GM21529 (cell line): ENCODE results near the gene MAGT1.
A peak's percentile ranks its signal among the peaks of the same experiment; 100 is the strongest.
"Not testable (repeated sequence)": the region's sequence is repeated elsewhere in the genome, so short reads cannot be mapped to it uniquely, and the experiment has no call there.

Source experiments
- ATAC-seq: cut with Tn5 transposase; IDR thresholded peaks from one replicate; pipeline ENCODE4 v1.9.1; 2021; ENCODE audit not compliant: unreplicated experiment

The MAGT1 gene

GRCh38 chrX:77875372-77875771 is 19.9 kb downstream of the MAGT1 start:
- no peak for ATAC-seq

- not testable (repeated sequence) for ATAC-seq
Observed at GRCh38 chrX:77831544-77831943, 63.7 kb downstream of the MAGT1 start.

GRCh38 chrX:77821989-77822388 is 73.2 kb downstream of the MAGT1 start:
- not testable (repeated sequence) for ATAC-seq

- ATAC-seq: no peak
Observed at GRCh38 chrX:77820091-77820727, 75.0 kb downstream of the MAGT1 start.

- ATAC-seq: no peak
Observed at GRCh38 chrX:77814210-77814609, 81.0 kb downstream of the MAGT1 start.

GRCh38 chrX:77802201-77802600 is 93.0 kb downstream of the MAGT1 start:
- ATAC-seq: no peak

GRCh38 chrX:77795124-77795523 is 100.1 kb downstream of the MAGT1 start:
- ATAC-seq: no peak

GRCh38 chrX:77793946-77794345 is 101.3 kb downstream of the MAGT1 start:
- ATAC-seq: no peak

GRCh38 chrX:77788050-77788449 is 107.2 kb downstream of the MAGT1 start:
- no peak for ATAC-seq

- peak; percentile 16 for ATAC-seq
Observed at GRCh38 chrX:77786365-77786680, 108.9 kb downstream of the MAGT1 start.

GRCh38 chrX:77785486-77786364 is 109.5 kb downstream of the MAGT1 start, which contains the start of gene ATRX:
Gene ATRX (minus strand): TSS chrX:77786216. CDS start chrX:77786001, 215 bp downstream.
- ATAC-seq: peak; percentile 95

GRCh38 chrX:77779695-77780094 is 115.5 kb downstream of the MAGT1 start:
- ATAC-seq: peak; percentile 54

- no peak for ATAC-seq
Observed at GRCh38 chrX:77776659-77777058, 118.6 kb downstream of the MAGT1 start.
